Fibroblast of lung (primary cell): Measurements from ENCODE around the gene CDK7.

Experiments used
- CTCF ChIP-seq, 2 donors: IDR thresholded peaks in 1 of 2; conservative IDR thresholded peaks in 1 of 2; 1 replicate in 1 of 2; 2 replicates in 1 of 2; pipeline ENCODE4 v1.5.1; 2011 to 2012; ENCODE audit warnings: low read length in 2 of 2, control low read depth in 1 of 2, inconsistent platforms in 1 of 2, low read depth in 1 of 2, mild to moderate bottlenecking in 1 of 2
- EZH2 ChIP-seq: IDR thresholded peaks from 2 replicates; pipeline ENCODE4 v1.5.1; 2012; ENCODE audit warnings: low read length, control low read depth, mild to moderate bottlenecking; ENCODE audit errors: missing control alignments

- TF ChIP-seq CTCF (conservative IDR thresholded peaks at IDR 0.05 in 1 of 2, IDR thresholded peaks at IDR 0.05 in 1 of 2; ENCODE audit: low read depth in 1 of 2, low read length in 2 of 2), result no peak
- no peak for TF ChIP-seq EZH2
Measured at GRCh38 chr5:69250593-69250992, 15.9 kb downstream of the CDK7 start.
